Retinal pigment epithelial cell (primary cell): Measurements from ENCODE around the gene NKX1-1.

Experiments
- DNase-seq: peaks from one replicate; pipeline ENCODE4 v3.0.0-alpha.2; 2010; ENCODE audit warnings: low read depth
- H3K4me3 ChIP-seq: 2 replicates; pipeline ENCODE4 v1.5.1; 2011; ENCODE audit warnings: mild to moderate bottlenecking, low read length, control low read depth, moderate library complexity
- TF ChIP-seq, protein P1 (sequence below): conservative IDR thresholded peaks from 2 replicates; pipeline ENCODE4 v1.5.1; 2011; ENCODE audit warnings: low read depth, low read length, control low read depth, inconsistent platforms

The NKX1-1 gene

DNA sequence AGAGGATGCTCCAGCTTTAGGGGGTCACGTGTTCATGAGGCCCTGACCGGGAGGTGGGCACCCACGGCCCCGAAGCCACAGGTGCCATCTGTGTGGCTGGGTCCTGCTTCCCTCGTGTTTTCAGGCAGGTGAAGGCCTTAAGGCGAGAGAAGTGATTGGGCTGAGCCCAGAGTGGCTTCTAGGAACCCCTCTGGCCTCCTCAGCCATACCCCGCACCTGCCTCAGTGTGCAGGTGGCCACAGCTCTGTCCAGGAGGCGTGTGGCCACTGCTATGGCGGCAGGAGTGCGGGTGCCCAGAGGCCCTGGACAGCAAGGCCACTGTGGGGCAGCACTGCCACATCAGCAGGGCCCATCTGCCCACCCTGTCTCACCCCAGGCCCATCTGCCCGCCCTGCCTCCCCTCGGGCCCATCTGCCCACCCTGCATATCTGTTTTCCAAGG is 25.0 kb downstream of the NKX1-1 start:
- TF ChIP-seq, protein P1, sequence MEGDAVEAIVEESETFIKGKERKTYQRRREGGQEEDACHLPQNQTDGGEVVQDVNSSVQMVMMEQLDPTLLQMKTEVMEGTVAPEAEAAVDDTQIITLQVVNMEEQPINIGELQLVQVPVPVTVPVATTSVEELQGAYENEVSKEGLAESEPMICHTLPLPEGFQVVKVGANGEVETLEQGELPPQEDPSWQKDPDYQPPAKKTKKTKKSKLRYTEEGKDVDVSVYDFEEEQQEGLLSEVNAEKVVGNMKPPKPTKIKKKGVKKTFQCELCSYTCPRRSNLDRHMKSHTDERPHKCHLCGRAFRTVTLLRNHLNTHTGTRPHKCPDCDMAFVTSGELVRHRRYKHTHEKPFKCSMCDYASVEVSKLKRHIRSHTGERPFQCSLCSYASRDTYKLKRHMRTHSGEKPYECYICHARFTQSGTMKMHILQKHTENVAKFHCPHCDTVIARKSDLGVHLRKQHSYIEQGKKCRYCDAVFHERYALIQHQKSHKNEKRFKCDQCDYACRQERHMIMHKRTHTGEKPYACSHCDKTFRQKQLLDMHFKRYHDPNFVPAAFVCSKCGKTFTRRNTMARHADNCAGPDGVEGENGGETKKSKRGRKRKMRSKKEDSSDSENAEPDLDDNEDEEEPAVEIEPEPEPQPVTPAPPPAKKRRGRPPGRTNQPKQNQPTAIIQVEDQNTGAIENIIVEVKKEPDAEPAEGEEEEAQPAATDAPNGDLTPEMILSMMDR, result peak; percentile 7
- no peak for DNase-seq
- no peak overlapping the region for H3K4me3 ChIP-seq

DNA sequence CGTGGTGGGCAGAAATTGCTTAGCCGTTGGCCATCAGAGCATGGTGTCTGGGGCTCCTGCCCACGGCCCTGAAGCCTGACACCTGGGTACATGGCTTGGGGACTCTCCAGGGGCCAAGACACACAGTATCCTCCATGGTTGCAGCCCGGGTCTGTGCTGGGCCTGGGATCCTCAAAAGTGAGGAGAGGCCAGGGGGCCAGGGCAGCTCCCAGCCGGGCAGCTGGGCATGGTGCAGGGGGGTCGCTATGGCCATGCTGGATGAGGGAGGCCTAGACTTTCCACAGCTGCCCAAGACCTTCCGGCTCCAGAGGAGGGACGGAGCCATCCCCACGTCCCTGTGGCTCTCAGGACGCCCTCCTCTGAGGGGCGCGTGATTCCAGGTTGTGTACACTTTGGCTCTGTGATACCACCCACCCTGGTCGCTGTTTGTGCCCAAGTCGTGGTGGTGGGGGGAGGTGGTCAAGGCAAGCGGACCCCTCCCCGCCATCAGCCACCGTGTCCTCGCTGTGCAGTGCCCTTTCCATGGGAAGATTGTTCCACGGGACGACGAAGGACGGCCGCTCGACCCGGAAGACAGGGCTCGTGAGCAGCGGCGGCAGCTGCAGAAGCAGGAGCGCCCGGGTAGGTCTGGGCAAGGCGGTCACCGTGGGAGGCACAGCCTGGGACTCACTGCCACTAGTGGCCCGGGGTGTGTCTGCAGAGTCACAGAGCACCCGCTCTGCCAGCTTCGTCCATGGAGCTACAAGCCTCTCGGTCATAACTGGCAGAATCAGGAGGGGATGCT is 25.7 kb downstream of the NKX1-1 start:
- H3K4me3 ChIP-seq, result no peak overlapping the region
- TF ChIP-seq, protein P1, result no peak
- DNase-seq, result no peak

DNA sequence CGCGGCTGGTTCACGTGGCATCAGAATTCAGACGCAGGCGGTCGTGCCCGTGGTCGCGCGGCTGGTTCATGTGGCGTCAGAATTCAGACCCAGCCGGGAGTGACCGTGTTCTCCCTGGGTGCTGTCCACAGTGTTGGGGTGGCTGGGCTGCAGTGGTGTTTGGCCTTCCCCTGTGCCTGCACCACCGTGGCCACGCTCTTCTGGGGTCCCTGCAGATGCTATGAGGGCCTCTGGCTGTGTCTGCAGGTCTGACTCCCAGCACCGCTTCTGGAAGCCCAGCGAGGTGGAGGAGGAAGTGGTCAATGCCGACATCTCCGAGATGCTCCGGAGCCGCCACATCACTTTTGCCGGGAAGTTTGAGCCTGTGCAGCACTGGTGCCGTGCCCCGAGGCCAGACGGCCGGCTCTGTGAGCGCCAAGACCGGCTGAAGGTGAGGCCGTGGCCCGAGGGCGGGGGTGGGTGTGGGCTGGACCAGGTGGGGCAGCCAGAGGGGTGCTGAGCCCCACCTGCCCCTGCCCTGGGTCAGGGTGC is 26.4 kb downstream of the NKX1-1 start:
- DNase-seq, result no peak
- no peak overlapping the region for H3K4me3 ChIP-seq
- TF ChIP-seq, protein P1, result no peak

DNA sequence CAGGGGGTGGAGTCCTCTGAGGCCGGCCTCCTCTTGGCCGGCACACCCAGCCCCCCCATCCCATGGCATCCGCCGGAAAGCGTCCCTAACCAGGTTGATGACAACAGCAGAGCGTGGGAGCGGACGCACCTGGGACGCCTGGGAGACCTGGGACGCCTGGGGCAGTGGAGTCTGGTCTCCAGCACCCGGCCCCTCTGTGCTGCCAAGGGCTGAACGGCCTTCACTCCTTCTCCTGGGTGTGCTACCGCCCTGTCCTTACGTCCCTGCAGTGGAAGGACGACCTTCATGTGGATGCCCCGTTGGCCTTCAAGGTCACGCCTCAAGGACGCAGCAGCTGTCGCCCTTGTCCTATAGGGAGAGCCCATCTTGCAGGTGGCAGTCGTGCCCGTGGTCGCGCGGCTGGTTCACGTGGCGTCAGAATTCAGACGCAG is 26.9 kb downstream of the NKX1-1 start:
- no peak for DNase-seq
- H3K4me3 ChIP-seq, result no peak overlapping the region
- TF ChIP-seq, protein P1, result no peak

DNA sequence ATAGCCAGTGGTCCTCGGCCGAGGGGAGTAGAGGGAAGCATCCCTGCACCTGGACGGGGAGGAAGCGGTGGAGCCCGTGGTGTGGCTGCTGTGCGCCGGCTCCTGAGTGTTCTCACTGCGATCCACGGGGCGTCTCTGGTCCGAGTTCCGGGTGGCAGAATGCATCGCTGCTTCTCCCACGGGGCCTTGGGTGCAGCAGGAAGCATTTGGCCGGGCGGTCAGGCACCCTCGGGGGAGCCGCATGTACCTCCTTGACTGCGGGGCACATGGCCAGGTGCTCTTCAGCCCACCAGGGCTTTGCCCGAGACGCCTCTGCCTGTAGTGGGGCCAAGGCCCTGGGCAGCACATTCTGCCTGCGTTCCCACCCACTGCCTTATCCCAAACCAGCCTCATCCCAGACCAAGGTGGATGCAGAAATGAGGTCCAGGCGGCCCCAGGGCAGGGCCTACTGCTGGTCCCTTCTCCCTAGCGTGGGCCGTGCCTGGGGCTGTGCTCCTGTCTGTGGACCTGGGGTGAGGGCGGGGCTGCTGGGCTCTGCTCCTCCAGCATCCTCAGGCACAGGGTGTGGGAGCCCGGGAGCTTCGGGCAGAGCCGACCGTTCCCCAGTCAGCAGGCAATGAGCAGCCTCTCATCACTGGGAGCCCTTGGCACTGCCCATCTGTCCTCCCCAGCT is 27.5 kb downstream of the NKX1-1 start:
- DNase-seq, result no peak
- no peak overlapping the region for H3K4me3 ChIP-seq

DNA sequence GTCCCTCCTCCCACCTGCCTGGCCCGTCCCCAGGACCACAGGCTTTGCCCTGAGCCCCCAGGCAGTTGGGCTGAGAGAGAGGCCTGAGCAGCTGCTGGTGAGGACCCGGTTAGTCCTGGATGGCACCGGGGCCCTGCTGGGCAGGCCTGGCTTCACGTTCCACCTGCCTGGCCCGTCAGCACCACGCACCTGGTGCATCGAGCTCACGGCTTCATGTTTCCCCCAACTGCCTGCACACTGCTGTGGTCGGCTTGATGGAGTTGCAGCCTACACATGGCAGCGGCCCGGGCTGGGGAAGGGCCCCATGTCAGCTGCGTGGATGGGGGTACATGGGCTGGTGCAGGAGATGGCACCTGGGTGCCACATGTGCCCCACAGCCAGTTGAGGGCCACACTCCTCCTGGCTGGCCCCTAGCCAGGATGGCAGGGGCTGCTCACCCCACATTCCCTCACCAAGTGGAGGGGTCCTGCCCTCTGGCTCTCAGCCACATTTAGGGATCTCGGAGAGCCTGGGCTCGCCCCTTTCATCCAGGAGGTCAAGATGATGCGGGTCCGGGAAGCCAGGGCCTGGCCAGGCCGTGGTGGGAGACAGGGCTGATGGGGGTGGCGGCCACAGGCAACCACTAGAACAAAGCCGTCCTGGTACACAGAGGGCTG is 28.5 kb downstream of the NKX1-1 start:
- no peak for DNase-seq
- TF ChIP-seq, protein P1, result no peak

More for the DNA sequence above, 27.5 kb downstream of the NKX1-1 start:
- TF ChIP-seq, protein P1, result no peak

More for the DNA sequence above, 28.5 kb downstream of the NKX1-1 start:
- H3K4me3 ChIP-seq, result no peak overlapping the region
